RWPE1 (cell line): ENCODE measurements around the gene PALLD.

Experiments
- CTCF ChIA-PET: fragments of 350-600 bp; sonication (Branson Sonifier 250); formaldehyde crosslinking; extraction: SDS; loops from one replicate; lab custom pipeline; 2021; lab: Yijun Ruan, JAX
- POLR2A ChIA-PET: fragments of 400-600 bp; formaldehyde crosslinking; extraction: SDS; loops from one replicate; lab custom pipeline; 2020; ENCODE audit warnings: antibody characterized with exemption; ENCODE audit not compliant: low non-redundant PET; lab: Yijun Ruan, JAX
- DNase-seq: peaks from one replicate; pipeline ENCODE4 v3.0.0; 2012; ENCODE audit warnings: low spot score
- H3K27ac ChIP-seq: fragments of 450-650 bp; 2 replicates; pipeline ENCODE4 v1.5.1; 2017
- TF ChIP-seq, protein P1 (sequence below): fragments of 450-650 bp; conservative IDR thresholded peaks from 2 replicates; pipeline ENCODE4 v1.5.1; 2017; ENCODE audit warnings: low read depth, mild to moderate bottlenecking

The PALLD gene

DNA sequence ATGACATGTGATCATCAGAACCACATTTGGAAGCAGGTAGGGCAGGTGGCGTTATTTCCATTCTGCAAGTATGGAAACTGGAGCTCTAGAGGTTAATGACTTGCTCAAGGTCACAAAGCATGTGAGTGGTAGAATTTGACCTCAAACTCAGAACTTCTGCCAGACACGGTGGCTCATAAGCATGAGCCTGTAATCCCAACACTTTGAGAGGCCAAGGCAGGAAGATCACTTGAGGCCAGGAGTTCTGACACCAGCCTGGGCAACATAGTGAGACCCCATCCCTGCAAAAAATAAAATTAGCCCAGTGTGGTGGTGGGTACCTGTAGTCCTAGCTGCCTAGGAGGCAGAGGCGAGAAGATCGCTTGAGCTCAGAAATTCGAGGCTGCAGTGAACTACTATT, 139.2 kb downstream of the PALLD start:
- TF ChIP-seq, protein P1, sequence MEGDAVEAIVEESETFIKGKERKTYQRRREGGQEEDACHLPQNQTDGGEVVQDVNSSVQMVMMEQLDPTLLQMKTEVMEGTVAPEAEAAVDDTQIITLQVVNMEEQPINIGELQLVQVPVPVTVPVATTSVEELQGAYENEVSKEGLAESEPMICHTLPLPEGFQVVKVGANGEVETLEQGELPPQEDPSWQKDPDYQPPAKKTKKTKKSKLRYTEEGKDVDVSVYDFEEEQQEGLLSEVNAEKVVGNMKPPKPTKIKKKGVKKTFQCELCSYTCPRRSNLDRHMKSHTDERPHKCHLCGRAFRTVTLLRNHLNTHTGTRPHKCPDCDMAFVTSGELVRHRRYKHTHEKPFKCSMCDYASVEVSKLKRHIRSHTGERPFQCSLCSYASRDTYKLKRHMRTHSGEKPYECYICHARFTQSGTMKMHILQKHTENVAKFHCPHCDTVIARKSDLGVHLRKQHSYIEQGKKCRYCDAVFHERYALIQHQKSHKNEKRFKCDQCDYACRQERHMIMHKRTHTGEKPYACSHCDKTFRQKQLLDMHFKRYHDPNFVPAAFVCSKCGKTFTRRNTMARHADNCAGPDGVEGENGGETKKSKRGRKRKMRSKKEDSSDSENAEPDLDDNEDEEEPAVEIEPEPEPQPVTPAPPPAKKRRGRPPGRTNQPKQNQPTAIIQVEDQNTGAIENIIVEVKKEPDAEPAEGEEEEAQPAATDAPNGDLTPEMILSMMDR: no peak
- ChIA-PET POLR2A (no interaction called here), CTCF (interaction anchor here (0.6 kb wide), 1 partner anchor 238 kb away, joined by 3 read pairs; no protein-coding TSS in a partner anchor)
- H3K27ac ChIP-seq: peak overlapping the region; percentile 60; the same call in 1 of the 2 replicates
- DNase-seq: no peak

DNA sequence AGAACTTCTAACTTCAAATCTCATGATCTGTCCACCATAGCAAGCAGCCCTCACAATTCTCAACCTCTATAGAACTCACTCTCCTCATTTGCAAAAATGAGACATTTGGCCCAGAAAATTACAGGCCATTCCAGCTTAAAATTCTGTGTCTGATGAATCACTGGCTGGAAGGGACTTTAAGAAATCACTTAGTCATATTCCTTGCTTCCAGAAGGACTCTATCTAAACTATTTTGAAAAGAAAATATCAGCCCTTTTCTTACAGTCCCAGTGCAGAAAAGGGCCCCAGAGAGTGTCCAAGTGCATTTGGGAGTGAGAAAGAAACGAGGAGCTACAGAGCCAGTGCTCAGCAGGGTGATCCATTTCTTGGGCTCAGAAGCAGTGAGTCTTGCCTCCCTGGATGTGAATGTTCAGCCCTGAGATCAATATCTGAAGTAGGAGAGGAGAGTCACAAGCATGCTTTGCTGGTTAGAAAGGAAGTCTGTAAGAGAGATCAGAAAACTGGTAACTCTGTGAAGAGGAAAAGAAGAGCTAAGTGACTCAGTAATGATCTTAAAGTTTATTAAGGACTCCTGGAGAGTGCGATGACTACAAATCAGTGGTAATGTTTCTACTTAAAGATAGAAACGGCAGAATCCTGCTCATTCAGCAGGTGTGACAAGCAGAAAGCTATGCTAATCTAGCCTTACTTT, 139.8 kb downstream of the PALLD start:
- TF ChIP-seq, protein P1: no peak
- no peak for DNase-seq
- CTCF ChIA-PET: interaction anchor here (0.6 kb wide), 1 partner anchor 239 kb away, joined by 3 read pairs; no protein-coding TSS in a partner anchor
- POLR2A ChIA-PET: no interaction called here
- H3K27ac ChIP-seq: peak overlapping the region; percentile 60; the same call in 1 of the 2 replicates

DNA sequence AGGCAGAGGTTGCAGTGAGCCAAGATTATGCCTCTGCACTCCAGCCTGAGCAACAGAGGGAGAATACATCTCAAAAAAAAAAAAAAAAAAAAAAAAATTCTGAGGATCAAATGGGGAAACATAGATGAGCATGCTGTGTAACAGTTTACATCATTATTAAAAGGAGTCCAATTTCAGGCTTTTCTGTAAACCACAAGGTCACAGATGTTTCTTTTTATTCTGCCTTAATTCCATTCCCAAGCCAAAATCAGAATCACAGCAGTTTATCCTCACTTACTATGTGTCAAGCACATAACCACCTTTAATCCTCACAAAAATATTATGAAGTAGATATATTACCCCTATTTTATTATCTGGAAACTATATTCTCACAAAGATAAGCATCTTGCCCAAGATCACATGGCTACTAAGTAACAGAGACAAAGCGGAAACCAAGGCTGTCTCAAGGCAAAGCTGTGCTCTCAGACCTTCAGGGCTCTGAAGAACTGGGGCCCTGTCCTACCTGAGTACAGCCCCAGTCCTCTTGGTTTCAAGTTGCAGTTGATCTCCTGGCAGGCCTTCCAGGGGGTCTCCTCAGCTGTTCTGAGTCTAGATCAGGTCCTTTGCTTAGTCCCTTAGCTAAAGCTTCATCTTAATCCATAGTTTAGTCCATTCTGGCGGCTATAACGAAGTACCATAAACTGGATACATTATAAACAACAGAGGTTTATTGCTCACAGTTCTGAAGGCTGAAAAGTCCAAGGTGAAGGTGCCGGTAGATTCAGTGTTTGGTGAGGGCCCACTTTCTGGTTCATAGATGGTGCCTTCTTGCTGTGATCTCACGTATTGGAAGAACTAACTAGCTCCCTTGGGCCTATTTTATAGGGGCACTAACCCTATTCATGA, 141.3 kb downstream of the PALLD start:
- H3K27ac ChIP-seq: no peak overlapping the region
- POLR2A ChIA-PET: no interaction called here
- DNase-seq: no peak
- TF ChIP-seq, protein P1: no peak
- CTCF ChIA-PET: no interaction called here

DNA sequence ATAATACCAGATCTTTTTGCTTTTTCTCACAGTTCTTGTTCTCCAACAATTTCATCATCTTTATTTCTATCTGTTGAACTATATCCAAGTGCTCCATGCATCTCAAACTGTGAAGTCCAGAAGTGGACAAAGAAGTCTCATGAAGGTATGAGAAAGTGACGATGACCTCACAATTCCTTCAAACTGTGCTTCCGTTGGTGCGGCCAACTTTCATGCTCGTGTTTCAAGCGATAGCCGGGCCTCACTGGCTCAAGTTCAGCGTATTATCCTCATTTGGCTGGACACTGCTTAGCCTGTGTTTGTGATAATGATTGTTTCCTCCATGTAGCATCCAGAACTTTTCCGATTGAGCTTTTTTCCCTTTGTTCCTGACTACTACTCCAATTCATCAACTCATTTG, 143.1 kb downstream of the PALLD start:
- CTCF ChIA-PET: no interaction called here

DNA sequence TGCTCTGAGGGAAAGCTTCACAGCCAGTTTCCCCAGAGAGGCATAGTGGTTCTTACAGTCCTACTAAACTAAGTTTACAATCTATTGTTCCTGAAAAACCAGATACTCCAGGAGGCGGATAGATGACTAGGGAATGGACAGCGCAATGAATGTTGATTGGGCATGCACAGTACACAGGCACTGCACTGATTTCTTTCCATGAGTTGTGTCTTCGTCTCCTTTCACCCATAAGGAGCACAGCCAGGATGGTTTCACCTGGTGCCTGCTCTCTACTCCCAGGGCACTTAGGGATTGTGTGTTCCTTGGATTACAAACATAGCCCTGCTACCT, 144.9 kb downstream of the PALLD start:
- TF ChIP-seq, protein P1: no peak
- no peak overlapping the region for H3K27ac ChIP-seq
- no peak for DNase-seq
- ChIA-PET POLR2A (no interaction called here), CTCF (no interaction called here)

More for the DNA sequence above, 143.1 kb downstream of the PALLD start:
- H3K27ac ChIP-seq: no peak overlapping the region
- POLR2A ChIA-PET: no interaction called here
- DNase-seq: no peak
- TF ChIP-seq, protein P1: no peak

DNA sequence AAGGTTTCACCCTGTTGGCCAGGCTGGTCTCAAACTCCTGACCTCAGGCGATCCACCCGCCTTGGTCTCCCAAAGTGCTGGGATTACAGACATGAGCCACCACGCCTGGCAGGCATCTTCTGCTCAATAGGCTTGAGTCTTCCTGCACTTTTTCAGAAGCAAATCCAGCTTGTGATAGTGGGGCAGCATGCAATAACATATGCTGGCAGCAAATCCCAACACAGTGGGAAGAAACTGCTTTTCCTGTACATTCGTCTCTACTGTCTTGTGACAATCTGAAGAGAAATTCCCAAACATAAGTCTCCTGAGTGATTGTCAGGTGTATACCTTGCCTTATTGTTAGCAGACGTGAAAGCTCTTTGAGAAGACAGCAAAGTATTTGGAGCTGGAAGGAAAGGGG, 145.7 kb downstream of the PALLD start:
- H3K27ac ChIP-seq: no peak overlapping the region
- TF ChIP-seq, protein P1: no peak
- DNase-seq: no peak
- CTCF ChIA-PET: no interaction called here
- POLR2A ChIA-PET: no interaction called here
